ENCODE data around the gene C1QTNF12.

C1QTNF12 gene

GRCh38 chr1:1223321-1223720 is 23.2 kb downstream of the C1QTNF12 start:
- no peak overlapping the region for H3K4me3 ChIP-seq (replicated peaks; ENCODE audit: low read depth, low read length)
- no peaks in the 10 kb centered on the region for H3K27me3 ChIP-seq (replicated peaks; ENCODE audit: control insufficient read depth, insufficient read depth, low read length)
- no peak for TF ChIP-seq CTCF (IDR thresholded peaks at IDR 0.05; ENCODE audit: insufficient read depth, low read length, poor library complexity, severe bottlenecking)
- H3K36me3 ChIP-seq (ENCODE audit: control insufficient read depth, insufficient read depth, low read length) = peaks cover 49% of the 10 kb centered on the region
- DNase-seq (ENCODE audit: extremely low read depth, insufficient read length) = no peak

GRCh38 chr1:1222575-1223225 is 23.8 kb downstream of the C1QTNF12 start:
- H3K36me3 ChIP-seq (ENCODE audit: control insufficient read depth, insufficient read depth, low read length) = peaks cover 49% of the 10 kb centered on the region
- no peak for TF ChIP-seq CTCF (IDR thresholded peaks at IDR 0.05; ENCODE audit: insufficient read depth, low read length, poor library complexity, severe bottlenecking)

GRCh38 chr1:1221887-1222574 is 24.5 kb downstream of the C1QTNF12 start:
- no peak for TF ChIP-seq CTCF (IDR thresholded peaks at IDR 0.05; ENCODE audit: insufficient read depth, low read length, poor library complexity, severe bottlenecking)
- H3K36me3 ChIP-seq (ENCODE audit: control insufficient read depth, insufficient read depth, low read length) = peaks cover 48% of the 10 kb centered on the region
- H3K27me3 ChIP-seq (replicated peaks; ENCODE audit: control insufficient read depth, insufficient read depth, low read length) = no peaks in the 10 kb centered on the region
- DNase-seq (ENCODE audit: extremely low read depth, insufficient read length) = no peak
- H3K4me3 ChIP-seq (replicated peaks; ENCODE audit: low read depth, low read length) = no peak overlapping the region

More at GRCh38 chr1:1222575-1223225, 23.8 kb downstream of the C1QTNF12 start:
- H3K27me3 ChIP-seq (replicated peaks; ENCODE audit: control insufficient read depth, insufficient read depth, low read length) = no peaks in the 10 kb centered on the region
- DNase-seq (ENCODE audit: extremely low read depth, insufficient read length) = no peak
- no peak overlapping the region for H3K4me3 ChIP-seq (replicated peaks; ENCODE audit: low read depth, low read length)

GRCh38 chr1:1220197-1220596 is 26.3 kb downstream of the C1QTNF12 start:
- H3K36me3 ChIP-seq (ENCODE audit: control insufficient read depth, insufficient read depth, low read length) = peaks cover 45% of the 10 kb centered on the region

GRCh38 chr1:1219341-1219740 is 27.2 kb downstream of the C1QTNF12 start:
- Histone ChIP-seq H3K27me3 (replicated peaks; ENCODE audit: control insufficient read depth, insufficient read depth, low read length) (no peaks in the 10 kb centered on the region), H3K4me3 (replicated peaks; ENCODE audit: low read depth, low read length) (no peak overlapping the region), H3K36me3 (ENCODE audit: control insufficient read depth, insufficient read depth, low read length) (peaks cover 41% of the 10 kb centered on the region)
- no peak for DNase-seq (ENCODE audit: extremely low read depth, insufficient read length)
- no peak for TF ChIP-seq CTCF (IDR thresholded peaks at IDR 0.05; ENCODE audit: insufficient read depth, low read length, poor library complexity, severe bottlenecking)

More at GRCh38 chr1:1220197-1220596, 26.3 kb downstream of the C1QTNF12 start:
- Histone ChIP-seq H3K4me3 (replicated peaks; ENCODE audit: low read depth, low read length) (no peak overlapping the region), H3K27me3 (replicated peaks; ENCODE audit: control insufficient read depth, insufficient read depth, low read length) (no peaks in the 10 kb centered on the region)
- TF ChIP-seq CTCF (IDR thresholded peaks at IDR 0.05; ENCODE audit: insufficient read depth, low read length, poor library complexity, severe bottlenecking) = no peak
- DNase-seq (ENCODE audit: extremely low read depth, insufficient read length) = no peak

Data from GM06990 (cell line).